Cardiac fibroblast (primary cell): ENCODE data around the gene NOS2.
"Not testable (repeated sequence)": the region's sequence is repeated elsewhere in the genome, so short reads cannot be mapped to it uniquely, and the experiment has no call there.

ENCODE experiments used
- DNase-seq, 2 donors: peaks; one replicate each; pipeline versions ENCODE4 v3.0.0 to v3.0.0-alpha.2; 2010; ENCODE audit warnings: low read depth in 2 of 2
- H3K4me3 ChIP-seq, 2 donors: replicated peaks in 1 of 2; 1 replicate in 1 of 2; 2 replicates in 1 of 2; pipeline ENCODE4 v1.5.1; 2011; ENCODE audit warnings: low read depth in 2 of 2, low read length in 2 of 2, mild to moderate bottlenecking in 2 of 2, moderate library complexity in 1 of 2
- TF ChIP-seq, protein P1 (sequence below): IDR thresholded peaks from one replicate; pipeline ENCODE4 v1.5.1; 2011; ENCODE audit warnings: low read depth, mild to moderate bottlenecking, low read length, inconsistent platforms

Gene NOS2

DNA sequence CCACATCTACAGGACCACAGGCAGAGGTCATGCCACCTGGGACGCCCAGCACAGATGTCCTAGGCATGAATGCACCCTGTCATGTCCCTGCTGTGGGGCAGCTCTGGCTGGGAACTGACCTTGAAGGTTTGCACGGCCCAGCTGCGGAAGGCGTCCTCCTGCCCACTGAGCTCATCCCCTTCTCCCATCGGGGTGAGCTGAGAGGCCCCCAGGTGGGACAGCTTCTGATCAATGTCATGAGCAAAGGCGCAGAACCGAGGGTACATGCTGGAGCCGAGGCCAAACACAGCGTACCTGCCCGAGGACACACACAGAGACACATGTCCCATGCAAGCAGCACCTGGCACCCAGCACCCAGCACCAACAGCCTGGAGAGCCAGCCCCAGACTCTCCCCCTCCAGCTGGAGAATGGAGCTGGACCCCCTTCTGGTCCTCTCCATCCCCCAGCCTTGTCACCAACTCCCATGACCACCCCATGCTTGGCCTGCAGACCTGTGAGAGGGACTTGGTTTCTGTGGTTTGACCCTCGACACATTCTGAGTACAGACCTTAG lies 31.4 kb downstream of the NOS2 start:
- TF ChIP-seq, protein P1, sequence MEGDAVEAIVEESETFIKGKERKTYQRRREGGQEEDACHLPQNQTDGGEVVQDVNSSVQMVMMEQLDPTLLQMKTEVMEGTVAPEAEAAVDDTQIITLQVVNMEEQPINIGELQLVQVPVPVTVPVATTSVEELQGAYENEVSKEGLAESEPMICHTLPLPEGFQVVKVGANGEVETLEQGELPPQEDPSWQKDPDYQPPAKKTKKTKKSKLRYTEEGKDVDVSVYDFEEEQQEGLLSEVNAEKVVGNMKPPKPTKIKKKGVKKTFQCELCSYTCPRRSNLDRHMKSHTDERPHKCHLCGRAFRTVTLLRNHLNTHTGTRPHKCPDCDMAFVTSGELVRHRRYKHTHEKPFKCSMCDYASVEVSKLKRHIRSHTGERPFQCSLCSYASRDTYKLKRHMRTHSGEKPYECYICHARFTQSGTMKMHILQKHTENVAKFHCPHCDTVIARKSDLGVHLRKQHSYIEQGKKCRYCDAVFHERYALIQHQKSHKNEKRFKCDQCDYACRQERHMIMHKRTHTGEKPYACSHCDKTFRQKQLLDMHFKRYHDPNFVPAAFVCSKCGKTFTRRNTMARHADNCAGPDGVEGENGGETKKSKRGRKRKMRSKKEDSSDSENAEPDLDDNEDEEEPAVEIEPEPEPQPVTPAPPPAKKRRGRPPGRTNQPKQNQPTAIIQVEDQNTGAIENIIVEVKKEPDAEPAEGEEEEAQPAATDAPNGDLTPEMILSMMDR = no peak
- H3K4me3 ChIP-seq = no peak overlapping the region
- DNase-seq = no peak

DNA sequence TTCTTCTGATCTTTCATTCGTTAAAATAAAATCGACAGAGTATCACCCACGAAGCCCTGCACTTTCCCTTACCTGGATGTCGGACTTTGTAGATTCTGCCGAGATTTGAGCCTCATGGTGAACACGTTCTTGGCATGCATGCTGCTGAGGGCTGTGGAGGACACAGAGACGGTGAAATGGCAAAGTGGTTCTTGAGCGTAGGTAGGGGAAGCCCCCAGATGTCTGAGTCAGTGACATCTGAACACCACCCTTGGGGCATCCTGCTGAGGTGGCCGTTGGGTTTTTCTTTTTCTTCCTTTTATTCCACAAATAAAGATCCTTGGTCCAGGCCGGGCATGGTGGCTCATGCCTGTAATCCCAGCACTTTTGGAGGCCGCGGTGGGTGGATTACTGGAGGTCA lies 33.9 kb downstream of the NOS2 start:
- no peak overlapping the region for H3K4me3 ChIP-seq
- DNase-seq = no peak
- TF ChIP-seq, protein P1 = no peak

DNA sequence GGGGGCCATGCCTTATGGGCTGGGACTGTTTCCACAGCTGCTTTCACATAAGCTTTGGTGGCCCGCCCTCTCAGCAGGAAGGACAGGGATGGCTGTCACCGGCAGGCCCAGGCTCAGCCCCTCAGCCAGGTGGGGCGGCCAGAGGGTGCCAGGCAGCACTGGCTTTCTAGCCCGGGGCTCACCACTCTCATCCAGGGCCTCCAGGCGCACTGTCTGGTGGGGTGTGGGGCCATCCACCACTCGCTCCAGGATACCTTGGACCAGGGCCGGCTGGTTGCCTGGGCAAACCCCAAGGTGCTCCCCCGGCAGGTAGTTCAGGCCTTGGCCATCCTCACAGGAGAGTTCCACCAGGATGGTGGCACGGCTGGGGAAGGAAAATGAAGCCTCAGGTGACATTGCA lies 35.0 kb downstream of the NOS2 start:
- DNase-seq = no peak

DNA sequence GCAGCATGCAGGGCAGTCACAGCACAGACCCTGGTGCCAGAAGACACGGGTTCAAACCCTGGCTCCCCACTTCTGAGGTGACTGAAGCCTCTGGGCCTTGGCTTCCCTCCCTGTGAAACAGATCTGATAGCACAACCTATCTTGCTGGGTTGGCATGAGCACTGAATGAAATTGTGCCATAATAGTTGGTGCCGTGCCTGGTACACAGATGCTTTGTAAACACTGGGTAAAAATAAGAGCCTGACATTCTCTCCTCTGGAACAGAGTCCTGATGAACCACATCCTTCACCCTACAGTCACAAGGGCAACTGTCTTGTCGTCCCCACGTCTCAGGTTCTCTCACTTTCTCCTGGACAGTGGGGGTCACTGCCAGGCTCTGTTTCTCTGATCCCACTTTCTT lies 35.7 kb downstream of the NOS2 start:
- TF ChIP-seq, protein P1 = no peak
- DNase-seq = no peak
- H3K4me3 ChIP-seq = no peak overlapping the region

More for the DNA sequence above, 35.0 kb downstream of the NOS2 start:
- H3K4me3 ChIP-seq = no peak overlapping the region
- TF ChIP-seq, protein P1 = no peak

DNA sequence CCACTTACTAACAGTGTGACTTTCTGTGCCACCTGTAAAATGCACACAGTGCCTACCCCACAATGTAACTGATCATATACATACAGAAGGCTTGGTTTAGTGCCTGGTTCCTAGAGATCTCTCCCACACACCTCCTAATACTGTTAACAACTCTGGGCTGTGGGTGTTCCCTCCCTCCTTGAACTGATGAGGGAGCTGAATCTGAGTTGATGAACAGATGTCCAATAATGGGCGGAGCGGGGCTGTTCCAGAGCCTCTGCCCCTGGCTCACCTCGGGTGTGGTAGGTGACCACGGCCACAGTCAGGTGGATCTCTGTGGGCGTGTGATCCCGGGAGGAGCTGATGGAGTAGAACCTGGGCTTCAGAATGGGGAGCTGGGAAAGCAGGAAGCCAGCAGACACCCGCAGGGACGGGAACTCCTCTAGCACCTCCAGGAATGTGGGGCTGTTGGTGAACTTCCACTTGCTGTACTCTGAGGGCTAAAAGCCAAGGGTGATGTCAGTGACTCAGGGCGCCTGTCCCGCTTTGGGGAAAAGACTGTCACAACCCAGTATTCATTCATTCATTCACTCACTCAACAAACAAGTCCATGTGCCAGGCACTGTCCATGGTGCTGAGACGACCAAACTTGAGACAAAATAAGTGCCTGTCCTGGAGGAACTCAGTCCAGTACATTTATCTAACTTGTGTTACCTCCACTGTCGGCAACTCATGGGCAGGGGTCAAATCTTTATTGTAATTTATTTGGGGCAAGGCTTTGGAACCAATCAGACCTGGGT lies 37.6 kb downstream of the NOS2 start:
- H3K4me3 ChIP-seq = no peak overlapping the region
- DNase-seq = peak; percentile 31 to 49
- TF ChIP-seq, protein P1 = no peak

DNA sequence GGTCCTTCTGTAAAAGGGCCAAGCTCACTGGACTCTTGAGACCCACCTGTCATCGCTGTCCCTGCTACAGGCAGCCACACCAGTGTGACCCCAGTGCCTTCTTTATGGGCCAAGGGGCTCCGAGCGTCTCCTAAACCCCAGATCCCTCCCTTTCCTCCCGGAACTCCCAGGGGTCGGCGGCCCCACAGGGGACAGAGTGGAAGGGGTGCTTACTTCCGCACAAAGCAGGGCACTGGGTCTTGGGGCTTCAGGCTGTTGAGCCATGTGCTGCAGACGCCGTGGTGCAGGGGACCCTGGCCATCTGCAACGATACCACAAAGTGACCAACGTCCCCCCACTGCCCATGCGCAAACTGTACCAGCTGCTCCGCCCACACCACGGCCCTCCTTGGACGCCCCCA lies 39.4 kb downstream of the NOS2 start:
- H3K4me3 ChIP-seq, DNase-seq: not testable (repeated sequence)

DNA sequence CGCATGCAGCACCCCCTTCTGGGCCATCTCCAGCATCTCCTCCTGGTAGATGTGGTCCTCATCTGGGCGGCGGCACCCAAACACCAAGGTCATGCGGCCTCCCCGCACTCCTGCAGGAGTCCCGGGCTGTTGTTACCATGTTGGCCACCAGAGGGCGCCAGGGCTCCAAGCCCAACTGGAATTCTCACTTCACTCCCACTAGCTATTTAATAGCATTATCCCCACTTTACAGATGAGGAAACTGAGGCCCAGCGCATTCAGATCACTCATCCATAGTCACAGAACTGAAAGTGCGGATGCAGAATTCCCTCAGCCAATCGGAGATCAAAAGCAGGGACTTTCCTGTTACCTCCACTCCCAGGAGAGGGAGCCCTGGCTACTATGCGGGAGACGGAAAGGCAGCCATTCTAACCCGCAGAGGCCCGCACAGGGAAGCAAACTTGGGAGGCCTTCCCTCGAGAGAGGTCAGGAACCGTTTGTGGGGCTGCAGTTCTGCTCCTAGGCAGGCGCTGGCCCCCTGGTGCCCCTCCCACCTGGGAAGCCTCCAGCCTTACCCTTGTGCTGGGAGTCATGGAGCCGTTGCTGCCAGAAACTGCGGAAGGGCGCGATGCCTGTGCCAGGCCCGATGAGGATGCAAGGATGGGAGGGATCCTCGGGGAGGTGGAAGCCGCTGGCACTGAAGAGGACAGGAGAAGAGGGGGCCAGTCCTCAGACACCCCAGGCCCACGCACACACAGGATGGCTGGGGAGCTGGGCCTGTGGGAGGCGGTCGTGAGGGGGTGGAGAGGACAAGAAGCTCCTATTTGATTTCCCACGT lies 40.1 kb downstream of the NOS2 start:
- H3K4me3 ChIP-seq = no peak overlapping the region
- DNase-seq = peak; percentile 45 to 58
- TF ChIP-seq, protein P1 = peak; percentile 86
